ENCODE measurements around the gene INPP5F. TPM values are rescaled to one million over a fixed set of nuclear protein-coding genes. Genes with fewer than 3 reads are reported as not detected.
A peak's percentile ranks its signal among the peaks of the same experiment; 100 is the strongest.

Gene INPP5F
- total and polyA plus RNA-seq, 2 of the 13 experiments (the other 11 are each of a cell fraction or from before 2014, with no cell fraction given): 12.5 to 15.7 TPM

GRCh38 chr10:119725517-119725827, 378 bp upstream of the INPP5F start (continued):
- no peak for TF ChIP-seq ZNF891 (CRISPR knock-in tag; IDR thresholded peaks at IDR 0.05)
- TF ChIP-seq FOXA1 (IDR thresholded peaks at IDR 0.05): no peak
- no peak for TF ChIP-seq FOXA1 (CRISPR knock-in tag; IDR thresholded peaks at IDR 0.05)
- TF ChIP-seq MXD3 (CRISPR knock-in tag; IDR thresholded peaks at IDR 0.05): peak; percentile 66; the same call in 1 of the 2 replicates
- no peak for TF ChIP-seq NFE2 (CRISPR knock-in tag; IDR thresholded peaks at IDR 0.05)
- TF ChIP-seq THAP8 (CRISPR knock-in tag; IDR thresholded peaks at IDR 0.05; ENCODE audit: borderline replicate concordance): no peak
- TF ChIP-seq ZNF614 (CRISPR knock-in tag; IDR thresholded peaks at IDR 0.05; ENCODE audit: borderline replicate concordance): 0 out of 2 replicates have a peak, but pooled peaks have one; percentile 26
- TF ChIP-seq ZNF878 (CRISPR knock-in tag; IDR thresholded peaks at IDR 0.05): no peak
- TF ChIP-seq HCFC1 (IDR thresholded peaks at IDR 0.05; ENCODE audit: low read depth, low read length): no peak
- no peak for TF ChIP-seq KLF9 (CRISPR knock-in tag; IDR thresholded peaks at IDR 0.05; ENCODE audit: low read depth)
- TF ChIP-seq ZBTB44 (CRISPR knock-in tag; IDR thresholded peaks at IDR 0.05): 0 out of 2 replicates have a peak, but pooled peaks have one; percentile 75
- TF ChIP-seq ZNF326 (CRISPR knock-in tag; IDR thresholded peaks at IDR 0.05; ENCODE audit: borderline replicate concordance): no peak
- no peak for TF ChIP-seq ZNF83 (CRISPR knock-in tag; IDR thresholded peaks at IDR 0.05; ENCODE audit: borderline replicate concordance)
- no peak for TF ChIP-seq REL (CRISPR knock-in tag; conservative IDR thresholded peaks at IDR 0.05)
- no peak for TF ChIP-seq SKIL (CRISPR knock-in tag; IDR thresholded peaks at IDR 0.05; ENCODE audit: borderline replicate concordance)
- TF ChIP-seq ZNF362 (CRISPR knock-in tag; IDR thresholded peaks at IDR 0.05; ENCODE audit: borderline replicate concordance): no peak
- TF ChIP-seq ZNF275 (CRISPR knock-in tag; IDR thresholded peaks at IDR 0.05; ENCODE audit: borderline replicate concordance): no peak; the same call in 1 of the 2 replicates
- TF ChIP-seq ZNF143 (CRISPR knock-in tag; IDR thresholded peaks at IDR 0.05): no peak
- TF ChIP-seq ZNF501 (CRISPR knock-in tag; IDR thresholded peaks at IDR 0.05): peak; percentile 92
- TF ChIP-seq ZNF205 (CRISPR knock-in tag; IDR thresholded peaks at IDR 0.05): no peak; the same call in 1 of the 2 replicates
- TF ChIP-seq SRSF9 (IDR thresholded peaks at IDR 0.05; ENCODE audit: borderline replicate concordance, insufficient read depth, low read depth, low read length, poor library complexity, severe bottlenecking): no peak
- no peak for TF ChIP-seq ZNF563 (CRISPR knock-in tag; IDR thresholded peaks at IDR 0.05)
- TF ChIP-seq ZBTB2 (CRISPR knock-in tag; IDR thresholded peaks at IDR 0.05; ENCODE audit: low read depth): peak; percentile 87
